Naive thymus-derived CD4-positive, alpha-beta T cell (primary cell): ENCODE results near the gene STPG2. TPM values are rescaled to one million over a fixed set of nuclear protein-coding genes. Genes with fewer than 3 reads are reported as not detected.
A peak's percentile ranks its signal among the peaks of the same experiment; 100 is the strongest.

ENCODE experiments used
- ATAC-seq: fragments of 150-1000 bp; cut with Tn5 transposase; 2 replicates; pipeline ENCODE4 v1.10.0; 2021; ENCODE audit warnings: mild to moderate bottlenecking, moderate library complexity
- CTCF ChIA-PET: fragments of 350-600 bp; sonication (Branson Sonifier 250); formaldehyde crosslinking; loops from one replicate; lab custom pipeline; 2021; ENCODE audit warnings: antibody characterized with exemption; lab: Charles Lee
- POLR2A ChIA-PET: fragments of 350-600 bp; sonication (Branson Sonifier 250); formaldehyde crosslinking; loops from one replicate; lab custom pipeline; 2021; ENCODE audit warnings: antibody characterized with exemption, inconsistent platforms; lab: Charles Lee
- DNase-seq, 9 donors: peaks; one replicate each; pipeline versions ENCODE4 v3.0.0 to v3.0.0-alpha.2; 2020 to 2022; ENCODE audit warnings: mixed read lengths in 1 of 9
- H3K27ac ChIP-seq: one replicate; pipeline ENCODE4 v1.7.0; 2013; ENCODE audit warnings: mild to moderate bottlenecking, low read depth, low read length, moderate library complexity
- H3K27me3 ChIP-seq, 2 donors: one replicate each; pipeline ENCODE4 v1.7.0; 2013; ENCODE audit warnings: low read length in 2 of 2, mild to moderate bottlenecking in 2 of 2, moderate library complexity in 2 of 2; ENCODE audit not compliant: control insufficient read depth in 2 of 2, insufficient read depth in 2 of 2
- H3K36me3 ChIP-seq, 3 experiments: 1 replicate in 2 of 3; 2 replicates in 1 of 3; pipeline ENCODE4 v1.7.0; 2013; ENCODE audit warnings: low read length in 3 of 3, mild to moderate bottlenecking in 3 of 3, moderate library complexity in 1 of 3; ENCODE audit not compliant: insufficient read depth in 3 of 3, control insufficient read depth in 2 of 3
- H3K4me1 ChIP-seq, 2 donors: one replicate each; pipeline ENCODE4 v1.7.0; 2013; ENCODE audit warnings: low read length in 2 of 2, mild to moderate bottlenecking in 2 of 2, moderate library complexity in 1 of 2; ENCODE audit not compliant: control insufficient read depth in 2 of 2, insufficient read depth in 2 of 2
- H3K4me3 ChIP-seq: 2 replicates; pipeline ENCODE4 v1.7.0; 2013; ENCODE audit warnings: mild to moderate bottlenecking, low read length
- H3K9me3 ChIP-seq, 3 experiments: 1 replicate in 2 of 3; 2 replicates in 1 of 3; pipeline ENCODE4 v1.7.0; 2013; ENCODE audit warnings: low read length in 3 of 3; ENCODE audit not compliant: control insufficient read depth in 2 of 3
- H3K27ac Mint-ChIP-seq, 9 donors: one replicate each; pipeline ENCODE4 v1.8.0; 2020 to 2022; ENCODE audit warnings: mixed read lengths in 9 of 9, mild to moderate bottlenecking in 8 of 9, moderate library complexity in 5 of 9, inconsistent platforms in 2 of 9
- H3K27me3 Mint-ChIP-seq, 5 donors: one replicate each; pipeline ENCODE4 v1.8.0; 2021 to 2022; ENCODE audit warnings: mixed read lengths in 5 of 5, mild to moderate bottlenecking in 1 of 5
- H3K36me3 Mint-ChIP-seq, 5 donors: one replicate each; pipeline ENCODE4 v1.8.0; 2020 to 2022; ENCODE audit warnings: mixed read lengths in 5 of 5, mild to moderate bottlenecking in 3 of 5, inconsistent platforms in 1 of 5
- H3K4me1 Mint-ChIP-seq, 7 donors: one replicate each; pipeline ENCODE4 v1.8.0; 2020 to 2022; ENCODE audit warnings: mixed read lengths in 7 of 7, mild to moderate bottlenecking in 3 of 7, inconsistent platforms in 1 of 7
- H3K4me3 Mint-ChIP-seq, 10 donors: one replicate each; pipeline ENCODE4 v1.8.0; 2020 to 2022; ENCODE audit warnings: mild to moderate bottlenecking in 10 of 10, mixed read lengths in 10 of 10, moderate library complexity in 6 of 10, inconsistent platforms in 2 of 10
- H3K9me3 Mint-ChIP-seq, 11 donors: one replicate each; pipeline ENCODE4 v1.8.0; 2020 to 2022; ENCODE audit warnings: mixed read lengths in 11 of 11, mild to moderate bottlenecking in 4 of 11, inconsistent platforms in 1 of 11, moderate library complexity in 1 of 11
- intact Hi-C, 2 donors: fragments of 100-400 bp; cut with micrococcal nuclease; formaldehyde crosslinking; loops; one replicate each; pipeline ENCODE4 v1.15.1; 2023
- polyA plus RNA-seq, 2 donors: library from polyadenylated mRNA; unstranded; fragments of 300-500 nt; fragmentation: Illumina TruSeq; gene quantifications; one replicate each; pipeline ENCODE4 v1.2.3, GENCODE V29; 2021
- total RNA-seq, 6 experiments: library from RNA in 5 of 6; stranded (reverse) in 5 of 6; gene quantifications; 1 replicate in 5 of 6; 2 replicates in 1 of 6; pipeline ENCODE4 v1.2.3 and lab custom pipeline; 2021 to 2026

Gene STPG2
- total and polyA plus RNA-seq, 7 experiments from 2014 or later = 0.19 to 0.47 (median 0.30) TPM; not detected in 3

GRCh38 chr4:98101988-98102387 is 41.3 kb downstream of the STPG2 start:
- Histone ChIP-seq H3K36me3 (no peaks in the 10 kb centered on the region), H3K4me1 (no peaks in the 10 kb centered on the region), H3K27me3 (no peaks in the 10 kb centered on the region), H3K9me3 (no peaks in the 10 kb centered on the region), H3K4me3 (no peak overlapping the region), H3K27ac (no peak overlapping the region)
- Mint-ChIP-seq H3K9me3 (peaks cover 0 to 2% (median 0%) of the 10 kb centered on the region in 11 donors), H3K27me3 (peaks cover 4 to 9% (median 7%) of the 10 kb centered on the region in 5 donors), H3K4me3 (no peak overlapping the region), H3K27ac (no peak overlapping the region), H3K36me3 (peaks cover 0 to 4% (median 0%) of the 10 kb centered on the region in 5 donors), H3K4me1 (no peaks in the 10 kb centered on the region)
- no peak for ATAC-seq
- ChIA-PET CTCF (no interaction called here), POLR2A (no interaction called here)
- DNase-seq = no peak
- intact Hi-C loops = no loop called here

DNA sequence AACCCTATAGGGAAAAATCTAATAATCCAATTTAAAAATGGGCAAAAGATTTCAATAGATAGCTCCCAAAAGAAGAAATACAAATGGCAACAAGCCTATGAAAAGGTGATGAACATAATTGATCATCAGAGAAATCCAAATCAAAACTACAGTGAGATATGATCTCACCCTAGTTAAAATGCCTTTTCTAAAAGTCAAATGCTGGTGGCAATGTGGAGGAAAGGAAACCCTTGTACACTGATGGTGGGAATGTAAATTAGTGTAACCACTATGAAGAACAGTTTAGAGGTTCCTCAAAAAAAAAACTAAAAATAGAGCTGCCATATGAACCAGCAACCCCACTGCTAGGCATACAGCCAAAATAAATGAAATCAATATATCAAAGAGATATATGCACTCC is 44.5 kb downstream of the STPG2 start:
- no peaks in the 10 kb centered on the region for H3K27me3 ChIP-seq
- no peak overlapping the region for H3K4me3 ChIP-seq
- no peak overlapping the region for H3K4me3 Mint-ChIP-seq
- intact Hi-C loops = no loop called here
- H3K27ac Mint-ChIP-seq = no peak overlapping the region
- ATAC-seq (no peak), DNase-seq (no peak)
- peaks cover 0 to 4% (median 0%) of the 10 kb centered on the region in 5 donors for H3K36me3 Mint-ChIP-seq
- H3K9me3 Mint-ChIP-seq = peaks cover 0 to 13% (median 3%) of the 10 kb centered on the region in 11 donors
- no peak overlapping the region for H3K27ac ChIP-seq
- H3K4me1 Mint-ChIP-seq = no peaks in the 10 kb centered on the region
- CTCF ChIA-PET = no interaction called here
- H3K9me3 ChIP-seq = no peaks in the 10 kb centered on the region
- no peaks in the 10 kb centered on the region for H3K4me1 ChIP-seq
- H3K36me3 ChIP-seq = no peaks in the 10 kb centered on the region
- POLR2A ChIA-PET = no interaction called here
- H3K27me3 Mint-ChIP-seq = peaks cover 2 to 14% (median 7%) of the 10 kb centered on the region in 5 donors

DNA sequence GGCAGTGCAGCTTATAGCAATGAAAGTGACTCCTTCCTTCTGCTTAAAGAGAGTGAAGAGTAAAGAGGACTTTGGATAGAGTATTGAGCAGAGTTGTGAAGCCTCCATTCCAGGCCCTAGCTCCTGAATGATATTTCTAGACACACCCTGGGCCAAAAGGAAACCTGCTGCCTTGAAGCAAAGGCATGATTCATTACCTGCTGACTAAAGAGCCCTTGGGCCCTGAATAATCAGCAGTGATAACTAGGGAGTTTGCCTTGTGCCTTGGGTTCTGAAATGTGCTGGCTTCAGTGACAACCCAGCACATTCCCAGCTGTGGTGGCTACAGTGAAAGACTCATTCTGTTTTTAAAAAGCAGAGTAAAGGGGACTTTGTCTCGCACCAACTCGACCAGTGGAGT is 49.2 kb downstream of the STPG2 start:
- H3K36me3 Mint-ChIP-seq = no peaks in the 10 kb centered on the region
- DNase-seq = no peak
- Histone ChIP-seq H3K27ac (no peak overlapping the region), H3K27me3 (peaks cover 0 to 2% of the 10 kb centered on the region in 2 donors), H3K9me3 (no peaks in the 10 kb centered on the region), H3K4me1 (no peaks in the 10 kb centered on the region), H3K4me3 (no peak overlapping the region), H3K36me3 (no peaks in the 10 kb centered on the region)
- no peak for ATAC-seq
- intact Hi-C loops = no loop called here
- peaks cover 0 to 19% (median 9%) of the 10 kb centered on the region in 5 donors for H3K27me3 Mint-ChIP-seq
- POLR2A ChIA-PET = no interaction called here
- CTCF ChIA-PET = no interaction called here
- no peak overlapping the region for H3K27ac Mint-ChIP-seq
- no peaks in the 10 kb centered on the region for H3K4me1 Mint-ChIP-seq
- H3K4me3 Mint-ChIP-seq = no peak overlapping the region
- peaks cover 0 to 13% (median 2%) of the 10 kb centered on the region in 11 donors for H3K9me3 Mint-ChIP-seq

DNA sequence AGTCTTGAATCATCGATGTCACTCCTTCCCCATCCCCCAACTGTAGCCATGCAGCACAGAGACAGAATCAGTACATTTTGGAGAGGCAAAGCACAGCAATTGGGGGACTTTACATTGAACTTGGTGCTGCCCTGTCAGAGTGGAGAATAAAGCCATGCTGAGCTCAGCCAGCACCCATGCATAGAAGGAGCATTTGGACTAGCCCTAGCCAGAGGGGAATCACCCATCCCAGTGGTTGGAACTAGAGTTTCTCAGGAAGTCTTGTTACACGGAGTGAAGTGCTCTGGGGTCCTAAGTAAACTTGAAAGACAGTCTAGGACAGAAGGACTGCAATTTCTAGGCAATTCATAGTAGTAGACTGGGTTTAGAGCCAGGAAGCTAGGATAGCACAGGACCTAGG is 49.6 kb downstream of the STPG2 start:
- intact Hi-C loops = no loop called here
- DNase-seq (no peak), ATAC-seq (no peak)
- Histone ChIP-seq H3K27me3 (peaks cover 0 to 2% of the 10 kb centered on the region in 2 donors), H3K4me1 (no peaks in the 10 kb centered on the region), H3K27ac (no peak overlapping the region), H3K9me3 (no peaks in the 10 kb centered on the region), H3K4me3 (no peak overlapping the region), H3K36me3 (no peaks in the 10 kb centered on the region)
- ChIA-PET POLR2A (no interaction called here), CTCF (no interaction called here)
- Mint-ChIP-seq H3K4me1 (no peaks in the 10 kb centered on the region), H3K27ac (no peak overlapping the region), H3K4me3 (no peak overlapping the region), H3K9me3 (peaks cover 0 to 13% (median 2%) of the 10 kb centered on the region in 11 donors), H3K36me3 (no peaks in the 10 kb centered on the region), H3K27me3 (peaks cover 0 to 19% (median 9%) of the 10 kb centered on the region in 5 donors)

DNA sequence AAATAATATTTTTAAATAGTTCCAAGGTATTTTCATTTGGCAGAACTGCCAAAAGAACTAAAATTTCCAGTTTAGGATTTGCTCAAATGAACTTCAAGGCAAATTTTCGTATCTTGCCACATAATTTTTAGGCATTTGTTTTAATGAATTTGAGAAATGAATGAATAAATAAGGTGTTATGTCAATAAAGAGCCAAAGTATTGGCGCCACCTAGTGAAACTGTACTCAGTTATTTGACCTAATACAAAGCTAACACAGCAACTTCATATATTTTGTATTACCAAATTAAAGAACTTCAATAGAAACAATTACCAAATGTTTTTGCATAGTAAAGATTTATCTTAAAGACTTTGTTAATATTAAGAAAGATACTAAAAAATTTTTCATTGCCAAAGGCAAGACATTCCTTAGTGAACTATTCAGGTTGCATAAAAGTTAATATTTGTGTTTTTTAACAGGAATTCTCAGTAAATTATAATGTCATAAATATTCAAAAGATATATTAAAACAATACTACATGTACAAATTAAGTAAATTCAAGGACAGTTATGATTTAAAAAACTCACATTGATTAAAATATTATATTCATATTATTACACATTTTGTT is 50.3 kb downstream of the STPG2 start:
- Histone ChIP-seq H3K4me3 (no peak overlapping the region), H3K4me1 (no peaks in the 10 kb centered on the region), H3K27ac (no peak overlapping the region), H3K36me3 (no peaks in the 10 kb centered on the region), H3K27me3 (peaks cover 0 to 2% of the 10 kb centered on the region in 2 donors), H3K9me3 (no peaks in the 10 kb centered on the region)
- Mint-ChIP-seq H3K36me3 (no peaks in the 10 kb centered on the region), H3K4me1 (no peaks in the 10 kb centered on the region), H3K27ac (no peak overlapping the region), H3K27me3 (peaks cover 0 to 19% (median 9%) of the 10 kb centered on the region in 5 donors), H3K9me3 (peaks cover 0 to 13% (median 2%) of the 10 kb centered on the region in 11 donors), H3K4me3 (no peak overlapping the region)
- intact Hi-C loops = no loop called here
- ATAC-seq (no peak), DNase-seq (peak in 1 of 9 donors; percentile 1)
- POLR2A ChIA-PET = no interaction called here
- CTCF ChIA-PET = no interaction called here

GRCh38 chr4:98081936-98082335 is 61.3 kb downstream of the STPG2 start:
- no peaks in the 10 kb centered on the region for H3K4me1 ChIP-seq
- H3K27ac ChIP-seq = no peak overlapping the region
- ChIA-PET CTCF (no interaction called here), POLR2A (no interaction called here)
- Mint-ChIP-seq H3K27ac (no peak overlapping the region), H3K27me3 (no peaks in the 10 kb centered on the region), H3K9me3 (peaks cover 0 to 3% (median 0%) of the 10 kb centered on the region in 11 donors), H3K36me3 (no peaks in the 10 kb centered on the region), H3K4me3 (no peak overlapping the region), H3K4me1 (peaks cover 0 to 2% (median 0%) of the 10 kb centered on the region in 7 donors)
- H3K9me3 ChIP-seq = no peaks in the 10 kb centered on the region
- no peaks in the 10 kb centered on the region for H3K36me3 ChIP-seq
- no peaks in the 10 kb centered on the region for H3K27me3 ChIP-seq
- DNase-seq = no peak
- no peak for ATAC-seq
- intact Hi-C loops = no loop called here
- no peak overlapping the region for H3K4me3 ChIP-seq

- H3K27me3 Mint-ChIP-seq = peaks cover 0 to 8% (median 2%) of the 10 kb centered on the region in 5 donors
- no peak for ATAC-seq
Observed at GRCh38 chr4:98068495-98068894, 74.8 kb downstream of the STPG2 start.

More at GRCh38 chr4:98068495-98068894, 74.8 kb downstream of the STPG2 start:
- Mint-ChIP-seq H3K36me3 (no peaks in the 10 kb centered on the region), H3K4me3 (no peak overlapping the region), H3K27ac (no peak overlapping the region), H3K9me3 (peaks cover 0 to 10% (median 3%) of the 10 kb centered on the region in 11 donors), H3K4me1 (no peaks in the 10 kb centered on the region)
- H3K27me3 ChIP-seq = no peaks in the 10 kb centered on the region
- H3K27ac ChIP-seq = no peak overlapping the region
- no peaks in the 10 kb centered on the region for H3K4me1 ChIP-seq
- no peak overlapping the region for H3K4me3 ChIP-seq
- ChIA-PET POLR2A (no interaction called here), CTCF (no interaction called here)
- H3K9me3 ChIP-seq = no peaks in the 10 kb centered on the region
- H3K36me3 ChIP-seq = no peaks in the 10 kb centered on the region
- intact Hi-C loops = no loop called here
- DNase-seq = no peak
